Measurements from ENCODE around the gene MAP2.

The MAP2 gene

GRCh38 chr2:209661286-209661894, 237.5 kb downstream of the MAP2 start:
- peak in 7 of 14 donors; percentile 7 to 91 (median 17) for DNase-seq

- DNase-seq, result peak in 1 of 14 donors; percentile 53
These were observed 238.2 kb downstream of the MAP2 start for GRCh38 chr2:209662021-209662420.

- peak in 4 of 14 donors; percentile 2 to 80 (median 8) for DNase-seq
These were observed 239.3 kb downstream of the MAP2 start for GRCh38 chr2:209663139-209663538.

GRCh38 chr2:209663656-209664055, 239.8 kb downstream of the MAP2 start:
- peak in 1 of 14 donors; percentile 54 for DNase-seq

GRCh38 chr2:209666296-209666695, 242.4 kb downstream of the MAP2 start:
- no peak for DNase-seq

- peak in 1 of 14 donors; percentile 68 for DNase-seq
These were observed 247.3 kb downstream of the MAP2 start for GRCh38 chr2:209671020-209671680.

GRCh38 chr2:209673811-209674210, 250.0 kb downstream of the MAP2 start:
- peak in 1 of 14 donors; percentile 62 for DNase-seq

GRCh38 chr2:209680596-209680995, 256.7 kb downstream of the MAP2 start:
- DNase-seq, result no peak

GRCh38 chr2:209681201-209681735, 257.4 kb downstream of the MAP2 start:
- DNase-seq, result no peak

- DNase-seq, result no peak
These were observed 258.8 kb downstream of the MAP2 start for GRCh38 chr2:209682646-209683045.

GRCh38 chr2:209685340-209685739, 261.5 kb downstream of the MAP2 start:
- no peak for DNase-seq

GRCh38 chr2:209685963-209686362, 262.1 kb downstream of the MAP2 start:
- DNase-seq, result peak in 1 of 14 donors; percentile 24

GRCh38 chr2:209686448-209686847, 262.6 kb downstream of the MAP2 start:
- no peak for DNase-seq

- no peak for DNase-seq
These were observed 263.6 kb downstream of the MAP2 start for GRCh38 chr2:209687323-209687969.

GRCh38 chr2:209688385-209688784, 264.5 kb downstream of the MAP2 start:
- DNase-seq, result no peak

GRCh38 chr2:209690029-209690754, 266.3 kb downstream of the MAP2 start:
- no peak for DNase-seq

GRCh38 chr2:209694748-209695147, 270.9 kb downstream of the MAP2 start:
- DNase-seq, result no peak

- no peak for DNase-seq
These were observed 273.2 kb downstream of the MAP2 start for GRCh38 chr2:209696836-209697711.

GRCh38 chr2:209702775-209703174, 278.9 kb downstream of the MAP2 start:
- DNase-seq, result no peak

- DNase-seq, result no peak
These were observed 289.4 kb downstream of the MAP2 start for GRCh38 chr2:209713219-209713618.

GRCh38 chr2:209719034-209719433, 295.2 kb downstream of the MAP2 start:
- DNase-seq, result no peak

GRCh38 chr2:209721497-209721896, 297.6 kb downstream of the MAP2 start:
- no peak for DNase-seq

Data from C1 segment of cervical spinal cord (tissue), 14 donors.